D721Med (cell line): ENCODE results near the gene RNF213.

Experiments used
- DNase-seq: peaks from one replicate; pipeline ENCODE4 v3.0.0; 2011; ENCODE audit warnings: low spot score; ENCODE audit not compliant: insufficient read length
- FAIRE-seq: peaks from 2 replicates; lab custom pipeline; 2011; peaks lifted over from hg19 to GRCh38; lab: Jason Lieb, UNC
- TF ChIP-seq, protein P1 (sequence below): IDR thresholded peaks from 2 replicates; pipeline ENCODE4 v1.5.1; 2012; ENCODE audit warnings: mild to moderate bottlenecking, control low read depth; ENCODE audit not compliant: insufficient read depth; ENCODE audit errors: missing control alignments

Gene RNF213

GRCh38 chr17:80246266-80246681, 14.4 kb upstream of the RNF213 start:
- TF ChIP-seq, protein P1, sequence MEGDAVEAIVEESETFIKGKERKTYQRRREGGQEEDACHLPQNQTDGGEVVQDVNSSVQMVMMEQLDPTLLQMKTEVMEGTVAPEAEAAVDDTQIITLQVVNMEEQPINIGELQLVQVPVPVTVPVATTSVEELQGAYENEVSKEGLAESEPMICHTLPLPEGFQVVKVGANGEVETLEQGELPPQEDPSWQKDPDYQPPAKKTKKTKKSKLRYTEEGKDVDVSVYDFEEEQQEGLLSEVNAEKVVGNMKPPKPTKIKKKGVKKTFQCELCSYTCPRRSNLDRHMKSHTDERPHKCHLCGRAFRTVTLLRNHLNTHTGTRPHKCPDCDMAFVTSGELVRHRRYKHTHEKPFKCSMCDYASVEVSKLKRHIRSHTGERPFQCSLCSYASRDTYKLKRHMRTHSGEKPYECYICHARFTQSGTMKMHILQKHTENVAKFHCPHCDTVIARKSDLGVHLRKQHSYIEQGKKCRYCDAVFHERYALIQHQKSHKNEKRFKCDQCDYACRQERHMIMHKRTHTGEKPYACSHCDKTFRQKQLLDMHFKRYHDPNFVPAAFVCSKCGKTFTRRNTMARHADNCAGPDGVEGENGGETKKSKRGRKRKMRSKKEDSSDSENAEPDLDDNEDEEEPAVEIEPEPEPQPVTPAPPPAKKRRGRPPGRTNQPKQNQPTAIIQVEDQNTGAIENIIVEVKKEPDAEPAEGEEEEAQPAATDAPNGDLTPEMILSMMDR, result no peak
- FAIRE-seq (no peak), DNase-seq (no peak)

DNA sequence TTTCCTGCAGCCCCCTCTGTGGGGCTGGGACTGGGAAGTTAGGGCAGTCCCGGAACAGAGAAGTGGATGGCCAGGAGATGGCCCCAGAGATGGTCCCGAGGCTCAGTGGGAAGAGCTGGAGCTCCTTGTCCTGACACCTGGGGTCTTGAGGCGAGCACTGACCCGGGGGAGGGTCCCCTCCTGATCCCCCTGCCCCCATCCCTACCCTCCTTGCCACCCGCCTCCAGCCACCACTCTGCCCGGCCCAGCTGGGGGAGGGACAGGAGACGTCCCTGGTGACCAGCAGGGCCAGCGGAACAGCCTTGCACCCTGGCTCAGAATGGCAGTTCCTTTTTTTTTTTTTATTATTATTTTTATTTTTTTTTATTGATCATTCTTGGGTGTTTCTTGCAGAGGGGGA, 13.9 kb upstream of the RNF213 start:
- FAIRE-seq (no peak), DNase-seq (no peak)
- TF ChIP-seq, protein P1, result no peak

- DNase-seq (no peak), FAIRE-seq (no peak)
- TF ChIP-seq, protein P1, result no peak
Observed at GRCh38 chr17:80247561-80247960, 13.1 kb upstream of the RNF213 start.

- TF ChIP-seq, protein P1, result no peak
- no peak for FAIRE-seq
- DNase-seq, result no peak
Observed at GRCh38 chr17:80248001-80248893, 12.4 kb upstream of the RNF213 start.

DNA sequence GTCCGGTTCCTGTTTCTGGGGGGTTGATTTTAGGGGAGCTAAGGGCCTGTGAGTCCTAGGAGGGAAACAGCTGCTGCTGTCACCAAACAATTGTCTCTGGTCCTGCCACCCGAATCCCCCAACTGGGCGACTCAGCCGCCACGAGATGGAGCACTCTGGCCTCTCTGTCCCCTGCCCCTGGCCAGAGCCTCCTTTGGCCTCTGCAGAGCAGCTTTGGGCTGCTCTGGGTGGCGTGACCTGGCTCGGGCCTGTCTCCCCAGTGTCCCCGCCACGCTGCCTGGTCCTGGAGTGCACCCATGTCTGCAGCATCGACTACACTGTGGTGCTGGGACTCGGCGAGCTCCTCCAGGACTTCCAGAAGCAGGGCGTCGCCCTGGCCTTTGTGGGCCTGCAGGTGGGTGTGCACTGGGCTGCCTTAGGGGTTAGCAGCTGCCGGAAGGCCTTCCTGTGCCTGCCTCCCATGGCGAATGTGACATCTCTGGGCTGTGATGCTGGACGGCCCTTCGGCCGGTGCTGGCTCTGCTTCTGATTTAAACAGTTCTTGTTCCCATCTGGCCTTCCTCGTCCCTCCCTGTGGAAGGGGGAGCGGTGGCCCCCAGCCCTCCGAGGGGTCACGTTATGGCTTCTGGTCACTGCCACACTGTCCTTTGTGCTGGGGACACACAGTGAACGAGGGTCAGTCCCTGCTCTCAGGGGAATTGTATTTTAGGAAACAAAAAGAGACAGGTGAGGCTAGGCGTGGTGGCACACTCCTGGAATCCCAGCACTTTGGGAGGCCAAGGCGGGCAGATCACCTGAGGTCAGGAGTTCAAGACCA, 11.6 kb upstream of the RNF213 start:
- DNase-seq, result no peak
- no peak for FAIRE-seq
- TF ChIP-seq, protein P1, result no peak

GRCh38 chr17:80251966-80252365, 8.7 kb upstream of the RNF213 start:
- TF ChIP-seq, protein P1, result no peak
- no peak for DNase-seq
- FAIRE-seq, result no peak

GRCh38 chr17:80252871-80253270, 7.8 kb upstream of the RNF213 start:
- DNase-seq (peak; percentile 51), FAIRE-seq (no peak)
- TF ChIP-seq, protein P1, result peak; percentile 35
